HG03378 (cell line): ENCODE results near the gene GPATCH2.
"Not testable (repeated sequence)": the region's sequence is repeated elsewhere in the genome, so short reads cannot be mapped to it uniquely, and the experiment has no call there.

Source experiments
- ATAC-seq: cut with Tn5 transposase; IDR thresholded peaks from one replicate; pipeline ENCODE4 v1.9.1; 2021; ENCODE audit warnings: mild to moderate bottlenecking, moderate library complexity; ENCODE audit not compliant: unreplicated experiment

GPATCH2 gene

GRCh38 chr1:217584286-217584811 lies 46.5 kb downstream of the GPATCH2 start:
- not testable (repeated sequence) for ATAC-seq

- no peak for ATAC-seq
These were observed 53.6 kb downstream of the GPATCH2 start for GRCh38 chr1:217577336-217577735.

- ATAC-seq, result no peak
These were observed 56.5 kb downstream of the GPATCH2 start for GRCh38 chr1:217574265-217574949.

DNA sequence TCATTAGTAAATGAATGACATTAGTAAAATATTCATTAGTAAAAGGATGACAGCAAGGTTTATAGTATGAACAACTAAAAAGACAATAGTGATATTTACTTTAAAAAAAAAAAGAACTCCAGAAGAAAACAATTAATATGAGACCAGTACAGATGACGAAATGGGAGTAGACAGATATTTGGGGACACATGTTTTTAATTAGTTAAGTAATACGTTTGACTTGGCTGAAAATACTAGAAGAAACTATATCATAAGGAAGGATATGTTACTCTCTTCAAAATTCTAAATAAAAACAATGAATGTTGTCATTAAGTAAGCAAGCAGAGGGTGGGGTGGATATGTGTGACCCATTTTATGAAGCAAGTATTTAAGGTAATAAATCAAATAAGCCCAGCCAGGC lies 61.9 kb downstream of the GPATCH2 start:
- ATAC-seq, result no peak

GRCh38 chr1:217568200-217568599 lies 62.7 kb downstream of the GPATCH2 start:
- no peak for ATAC-seq

GRCh38 chr1:217564833-217565232 lies 66.1 kb downstream of the GPATCH2 start:
- no peak for ATAC-seq

DNA sequence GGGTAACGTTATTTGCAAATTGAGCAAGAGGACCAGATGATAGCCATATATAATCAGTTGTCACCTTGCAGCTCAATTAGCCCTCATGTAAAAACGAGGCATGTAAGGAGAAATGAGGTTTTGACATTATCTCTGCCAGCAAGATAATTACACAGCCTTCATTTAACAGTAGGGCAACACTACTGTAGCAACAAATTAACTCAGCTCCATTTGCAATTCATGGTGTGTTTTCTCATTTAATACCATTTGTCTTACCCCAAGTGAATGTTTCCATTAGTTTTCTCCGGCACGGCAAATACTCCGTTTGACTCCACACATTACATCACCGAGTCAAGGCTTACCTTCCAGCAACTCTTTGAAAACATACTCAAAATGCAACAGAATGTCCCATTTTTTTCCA lies 66.7 kb downstream of the GPATCH2 start:
- ATAC-seq, result no peak

- no peak for ATAC-seq
These were observed 67.7 kb downstream of the GPATCH2 start for GRCh38 chr1:217563179-217563578.

- ATAC-seq, result no peak
These were observed 68.5 kb downstream of the GPATCH2 start for GRCh38 chr1:217562229-217562878.

GRCh38 chr1:217561446-217561845 lies 69.4 kb downstream of the GPATCH2 start:
- no peak for ATAC-seq

DNA sequence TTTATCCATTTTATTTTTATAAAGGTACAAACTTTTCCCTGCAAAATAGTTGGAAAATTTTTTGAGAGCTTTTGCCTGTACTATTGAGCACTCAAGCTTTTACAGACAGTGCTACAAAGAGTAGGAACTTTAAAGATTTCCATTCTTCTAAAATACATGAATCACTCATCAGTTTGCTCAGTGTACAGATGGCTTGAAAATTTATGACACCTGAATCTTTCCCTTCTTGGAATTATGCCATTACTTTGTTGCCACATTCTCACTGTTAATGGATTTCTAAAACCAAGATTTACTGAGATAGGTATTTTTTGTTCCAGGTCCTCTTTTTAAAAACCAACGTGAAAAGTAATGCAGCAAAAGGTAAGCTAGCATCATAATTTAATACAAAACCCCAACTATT lies 76.0 kb downstream of the GPATCH2 start:
- ATAC-seq, result no peak

DNA sequence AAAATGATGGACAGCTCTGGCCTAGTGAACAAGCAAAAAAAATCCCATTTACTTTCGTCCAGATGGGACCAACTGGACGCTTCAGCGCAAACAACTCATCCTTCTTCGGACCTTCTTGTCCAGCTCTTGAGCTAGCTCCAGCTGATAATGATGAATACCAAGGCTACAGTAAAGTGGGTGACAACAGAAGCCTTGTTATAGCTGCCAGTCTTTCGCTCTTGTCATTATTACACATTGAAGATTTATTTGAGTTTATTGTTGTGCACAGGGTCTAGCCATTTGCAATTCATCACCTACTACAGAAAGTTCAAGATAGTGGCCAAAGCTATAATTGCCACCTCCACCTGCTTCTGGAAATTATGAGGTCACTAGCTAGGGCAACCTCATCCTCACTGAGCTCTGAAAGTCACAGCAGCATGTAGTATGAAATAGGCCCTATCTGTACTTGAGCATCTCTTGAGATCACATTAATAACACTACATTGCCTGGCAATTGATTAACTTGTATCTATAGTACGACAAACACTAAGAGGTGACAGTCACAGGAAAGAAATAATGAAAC lies 76.9 kb downstream of the GPATCH2 start:
- no peak for ATAC-seq

DNA sequence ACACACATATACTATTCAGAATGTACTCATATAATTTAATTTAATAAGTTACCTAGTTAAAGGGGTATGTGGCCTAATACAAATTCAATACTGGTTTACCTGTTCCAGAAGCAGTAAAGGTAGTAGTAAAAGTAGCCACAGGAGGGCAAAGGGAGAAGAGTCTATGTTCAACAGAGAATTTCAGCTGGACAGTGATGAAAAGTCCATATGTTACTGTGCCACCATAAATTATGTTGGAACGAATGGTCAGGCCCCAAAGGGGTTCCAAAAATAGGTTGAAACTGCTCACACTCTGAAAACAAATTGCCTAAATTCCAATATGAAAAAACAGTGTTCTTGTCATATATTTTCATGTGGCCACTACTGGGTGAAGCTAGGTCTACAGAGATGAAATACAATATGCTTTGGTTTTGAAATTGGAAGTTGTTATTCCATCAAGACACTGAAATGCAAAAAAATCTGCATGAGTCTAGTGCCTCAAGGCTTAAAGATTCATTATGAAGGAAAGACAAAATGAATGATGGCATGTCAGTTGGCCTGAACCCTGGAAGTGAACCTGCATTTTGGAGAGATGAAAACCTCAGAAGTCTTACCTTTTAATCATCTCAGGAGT lies 78.4 kb downstream of the GPATCH2 start:
- ATAC-seq, result no peak

GRCh38 chr1:217542837-217543236 lies 88.1 kb downstream of the GPATCH2 start:
- peak; percentile 85 for ATAC-seq

DNA sequence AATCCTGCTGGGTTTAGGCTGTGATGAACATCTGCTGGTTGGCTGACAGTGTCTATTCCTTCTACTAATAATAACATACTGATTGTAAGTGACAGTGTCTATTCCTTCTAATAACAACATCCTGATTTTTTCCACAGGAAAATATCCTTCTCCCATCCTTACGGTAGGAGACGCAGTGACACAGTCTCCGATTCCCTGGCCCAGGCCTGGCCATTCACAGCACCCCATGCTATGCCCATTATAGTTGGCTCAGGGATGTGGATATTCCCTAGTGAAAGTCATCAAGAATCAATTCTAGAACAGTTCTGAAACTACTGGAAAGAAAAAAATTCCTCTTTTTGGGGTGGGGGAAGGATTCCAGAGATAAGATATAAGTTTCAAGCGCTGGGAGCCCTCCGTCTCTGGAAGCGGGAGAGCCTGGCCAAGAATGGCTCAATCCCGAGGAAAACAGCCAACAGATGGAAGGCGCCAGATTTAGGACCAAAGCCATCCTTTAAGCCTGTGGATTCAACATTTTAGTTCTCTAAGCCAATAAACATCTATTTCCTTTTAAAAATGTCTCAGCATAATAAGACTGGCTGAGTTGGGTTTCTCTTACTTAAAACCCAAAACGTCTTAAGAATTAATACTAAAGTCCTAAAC lies 88.6 kb downstream of the GPATCH2 start:
- ATAC-seq, result no peak

GRCh38 chr1:217540321-217540720 lies 90.6 kb downstream of the GPATCH2 start:
- no peak for ATAC-seq

- ATAC-seq, result no peak
These were observed 91.4 kb downstream of the GPATCH2 start for GRCh38 chr1:217539510-217539909.

- no peak for ATAC-seq
These were observed 95.1 kb downstream of the GPATCH2 start for GRCh38 chr1:217535601-217536377.

GRCh38 chr1:217534566-217534965 lies 96.3 kb downstream of the GPATCH2 start:
- no peak for ATAC-seq

DNA sequence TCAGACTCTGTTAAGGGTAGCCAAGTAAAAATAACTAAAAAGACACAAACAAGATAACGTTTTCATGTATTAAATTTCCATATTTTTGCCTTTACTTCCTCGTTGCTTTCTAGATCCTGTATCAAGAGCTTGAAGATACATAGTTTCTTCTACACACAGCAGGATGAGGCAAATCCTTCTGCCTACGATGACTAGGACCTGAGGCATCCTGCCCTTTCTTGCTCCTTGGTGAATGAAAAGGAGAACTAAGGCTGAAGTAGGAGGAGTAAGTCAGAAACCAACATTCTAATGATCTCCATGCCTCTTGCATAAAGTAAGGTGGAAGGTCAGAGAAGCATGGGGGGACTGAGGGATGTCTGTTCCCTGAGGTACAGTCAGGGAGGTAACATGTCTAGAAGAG lies 102.6 kb downstream of the GPATCH2 start:
- ATAC-seq, result no peak
